HG02678 (cell line): Measurements from ENCODE around the gene S100G.

Source experiments
- ATAC-seq: cut with Tn5 transposase; IDR thresholded peaks from one replicate; pipeline ENCODE4 v1.9.1; 2021; ENCODE audit warnings: mild to moderate bottlenecking, moderate library complexity; ENCODE audit not compliant: unreplicated experiment

The S100G gene

DNA sequence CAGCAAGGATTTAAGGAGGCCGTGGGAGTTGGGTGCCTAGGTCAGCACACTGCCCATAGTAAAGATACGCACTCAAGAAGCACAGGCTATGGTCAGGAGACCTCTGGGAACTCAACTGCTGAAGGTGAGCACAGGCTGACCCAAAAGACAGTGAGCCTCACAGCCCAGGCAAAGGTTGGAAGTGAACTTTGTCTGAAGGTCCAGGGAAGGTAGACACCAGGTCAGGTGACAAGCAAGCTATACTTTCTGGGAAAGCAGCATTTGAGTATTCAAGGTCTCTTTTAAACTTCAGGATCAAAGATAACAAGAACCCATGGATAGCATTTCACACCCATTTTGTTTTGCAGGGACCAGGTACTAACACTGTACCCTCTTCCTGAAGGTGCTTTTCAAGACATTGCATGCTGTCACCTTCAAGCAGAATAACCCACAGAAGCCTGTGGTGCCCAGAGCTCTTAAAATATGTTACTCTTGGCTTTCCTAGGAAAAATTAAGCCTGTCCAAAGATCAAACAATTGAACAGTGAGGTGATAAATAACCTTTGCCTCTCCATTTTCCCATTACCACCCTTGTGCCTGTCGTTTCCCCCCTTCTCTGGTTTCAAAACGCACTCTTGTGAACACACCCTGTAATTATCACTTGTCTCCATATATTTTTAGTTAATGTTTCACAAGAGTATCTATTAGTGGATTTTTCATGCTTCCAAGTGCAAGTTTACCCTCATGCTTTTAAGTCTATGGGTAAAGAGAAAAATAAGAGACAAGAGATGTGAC, 3.4 kb upstream of the S100G start:
- ATAC-seq = no peak

DNA sequence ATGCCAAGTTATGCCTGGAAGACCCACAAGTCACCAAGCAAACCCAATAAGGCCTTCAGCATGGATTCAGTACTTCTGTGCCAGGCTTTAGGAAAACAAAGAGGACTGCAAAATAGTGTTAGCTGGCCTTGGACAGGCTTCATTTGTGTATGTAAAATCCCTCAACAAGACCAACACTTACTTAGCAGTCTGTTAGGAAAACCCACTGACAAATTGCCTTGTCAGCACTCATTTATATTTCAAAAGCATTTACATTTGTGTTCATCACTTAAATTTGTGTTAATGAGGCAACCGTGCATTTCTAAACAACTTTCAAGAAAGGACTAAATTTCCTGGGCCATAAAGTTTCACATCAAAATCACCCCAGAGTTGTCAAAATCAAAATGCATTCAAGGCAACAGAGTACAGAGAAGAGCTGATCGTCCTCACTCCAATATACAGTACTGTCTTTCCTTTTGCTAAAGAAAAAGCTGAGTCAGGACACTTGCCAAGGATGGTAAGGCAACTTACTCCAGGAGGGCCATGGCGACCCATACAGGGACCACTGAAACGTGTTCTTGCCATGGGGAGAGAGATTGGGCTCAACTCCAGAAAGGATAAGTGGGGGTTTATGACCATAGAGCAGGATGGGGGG, 1.6 kb downstream of the S100G start:
- no peak for ATAC-seq

DNA sequence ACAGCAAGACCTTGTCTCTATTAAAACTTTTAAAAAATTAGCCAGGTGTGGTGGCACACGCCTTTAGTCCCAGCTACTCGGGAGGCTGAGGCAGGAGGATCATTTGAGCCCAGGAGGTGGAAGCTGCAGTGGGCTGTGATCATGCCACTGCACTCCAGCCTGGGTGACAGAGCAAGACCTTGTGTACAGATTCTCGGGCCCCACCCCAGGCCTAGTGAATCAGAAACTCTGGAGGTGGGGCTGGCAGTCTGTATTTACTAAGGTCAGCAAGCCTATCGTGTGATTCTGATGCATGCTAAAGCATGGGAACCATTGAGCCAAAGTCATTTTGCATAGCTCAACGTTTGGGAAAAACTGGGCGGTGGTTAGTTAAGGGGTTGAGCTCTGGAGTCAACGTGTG, 3.5 kb downstream of the S100G start:
- ATAC-seq = no peak

DNA sequence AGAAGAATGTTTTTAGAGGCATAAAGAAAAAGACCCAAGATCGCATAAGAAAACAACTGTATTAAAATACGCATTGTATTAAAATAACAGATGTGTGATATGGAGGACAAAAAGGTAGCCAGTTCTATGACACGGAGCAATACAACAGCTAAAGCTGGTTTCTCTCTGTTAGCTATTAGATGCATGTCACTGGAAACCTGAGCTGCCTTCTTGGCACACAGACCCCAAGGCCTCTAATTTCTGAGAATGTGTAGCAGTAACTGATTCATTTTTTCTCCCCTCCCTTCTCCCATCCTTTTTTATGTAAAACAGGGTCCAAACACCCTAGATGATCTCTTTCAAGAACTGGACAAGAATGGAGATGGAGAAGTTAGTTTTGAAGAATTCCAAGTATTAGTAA, 4.1 kb downstream of the S100G start:
- no peak for ATAC-seq

DNA sequence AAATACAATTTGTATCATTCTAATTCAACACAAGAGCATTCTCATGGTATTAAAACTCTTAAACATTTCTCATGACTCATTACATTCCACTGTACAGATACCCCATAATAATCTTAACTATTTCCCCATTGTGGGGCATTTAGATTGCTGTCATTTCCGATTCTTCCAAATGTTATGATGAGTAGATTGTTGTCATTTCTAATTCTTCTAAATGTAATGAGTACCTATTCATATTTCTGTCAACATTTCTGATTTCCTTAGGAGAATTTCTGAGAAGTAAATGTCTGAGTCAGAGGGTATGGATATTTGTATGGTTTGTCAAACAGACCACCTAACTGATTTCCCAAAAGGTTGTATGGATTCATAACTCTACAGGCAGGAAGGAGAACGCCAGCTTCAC, 8.3 kb downstream of the S100G start:
- no peak for ATAC-seq

DNA sequence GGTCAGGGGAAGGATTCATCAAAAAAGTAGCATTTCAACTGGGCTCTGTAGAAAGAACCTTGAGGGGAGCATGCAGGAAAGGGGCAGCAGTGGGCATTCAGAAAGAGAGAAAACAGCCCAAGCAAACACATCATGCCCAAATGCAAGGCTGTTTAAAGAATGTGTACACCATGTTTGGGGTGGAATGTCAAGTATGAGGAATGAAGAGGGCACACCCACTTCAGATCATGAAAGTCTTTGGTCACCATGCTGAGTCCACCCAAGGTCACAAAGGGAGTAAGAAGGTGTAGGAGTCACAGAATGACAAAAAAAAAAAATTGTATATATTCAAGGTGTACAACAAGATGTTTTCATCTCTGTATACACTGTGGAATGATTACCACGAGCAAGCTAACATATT, 9.4 kb downstream of the S100G start:
- no peak for ATAC-seq

DNA sequence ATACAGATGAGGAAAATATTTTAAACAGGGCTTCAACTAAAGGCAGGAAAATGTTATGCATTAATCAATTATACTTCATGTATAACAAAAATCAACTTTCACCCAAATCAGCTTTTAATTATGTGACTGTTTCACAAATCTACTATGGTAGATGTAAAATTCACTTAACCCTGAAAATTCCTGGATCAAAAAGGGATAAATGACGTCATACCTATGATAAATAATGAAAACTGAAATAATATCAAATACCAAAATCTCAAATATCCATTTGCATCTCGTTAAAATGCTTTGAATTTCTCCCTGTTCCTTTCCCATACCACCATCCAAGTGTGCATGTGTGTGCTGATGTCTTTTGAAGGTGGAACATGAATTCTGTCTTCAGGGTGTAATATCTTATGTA, 11.5 kb downstream of the S100G start:
- no peak for ATAC-seq

DNA sequence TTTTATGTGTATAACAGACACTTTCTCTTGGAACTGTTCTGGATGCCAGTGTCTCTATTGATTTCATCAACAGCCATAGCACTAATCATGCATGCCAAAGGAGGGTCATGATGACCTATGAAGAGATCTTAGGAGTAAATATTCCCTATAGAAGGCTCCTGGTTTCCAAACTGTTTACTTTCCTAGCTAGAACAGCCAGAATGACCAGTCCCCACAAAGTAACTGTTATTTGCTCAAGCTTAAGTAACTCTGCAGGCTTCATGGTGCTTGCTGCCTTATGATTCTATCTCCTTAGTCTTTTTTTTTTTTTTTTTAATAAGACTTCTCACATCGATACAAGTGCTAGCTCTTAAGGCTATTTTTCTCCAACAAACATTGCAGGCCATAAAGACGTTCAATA, 12.4 kb downstream of the S100G start:
- ATAC-seq = no peak

DNA sequence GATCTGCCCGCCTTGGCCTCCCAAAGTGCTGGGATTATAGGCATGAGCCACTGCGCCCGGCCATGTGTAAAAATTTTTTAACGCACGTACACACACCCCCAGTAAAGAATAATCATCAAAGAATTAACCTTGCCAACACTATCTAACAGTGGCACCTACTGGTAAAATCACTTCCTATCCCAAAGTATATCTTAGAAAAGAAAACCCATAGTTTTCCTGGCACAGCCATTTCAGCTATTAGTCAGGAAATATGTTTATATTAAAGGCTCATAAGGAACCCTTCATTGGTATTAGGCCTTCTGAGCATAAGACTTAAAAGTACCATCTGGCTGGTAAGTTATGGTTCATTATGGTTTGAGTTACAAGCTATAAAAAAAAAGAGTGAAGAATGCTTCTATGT, 14.1 kb downstream of the S100G start:
- no peak for ATAC-seq

DNA sequence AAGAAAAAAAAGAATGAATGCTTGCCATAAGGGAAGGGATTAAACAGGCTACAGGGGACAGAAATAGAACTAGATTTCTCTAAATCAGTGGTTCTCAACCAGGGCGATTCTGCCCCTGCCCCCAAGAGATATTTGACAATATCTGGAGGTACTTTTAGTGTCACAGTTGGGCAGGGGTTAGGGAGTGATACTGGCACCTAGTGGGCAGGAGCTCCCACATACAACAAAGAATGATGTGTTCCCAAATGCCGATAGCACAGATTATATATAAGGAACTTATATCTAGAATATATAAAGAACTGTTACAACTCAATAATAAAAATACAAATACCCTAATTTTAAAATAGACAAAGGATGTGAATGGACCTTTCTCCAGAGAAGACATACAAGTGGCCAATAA, 14.7 kb downstream of the S100G start:
- ATAC-seq = no peak

DNA sequence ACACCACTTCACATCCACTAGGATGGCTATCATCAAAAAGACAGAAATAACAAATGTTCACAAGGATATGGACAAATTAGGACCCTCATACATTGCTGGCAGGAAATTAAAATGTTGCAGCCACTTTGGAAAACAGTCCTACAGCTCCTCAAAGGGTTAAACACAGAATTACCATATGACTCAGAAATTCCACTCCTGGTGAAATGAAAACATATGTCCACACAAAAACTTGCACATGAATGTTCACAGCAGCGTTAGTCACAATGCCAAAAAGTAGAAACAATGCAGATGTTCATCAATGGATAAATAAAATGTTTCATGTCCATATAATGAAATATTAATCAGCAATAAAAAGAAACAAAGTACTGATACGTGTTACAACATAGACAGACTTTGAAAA, 15.1 kb downstream of the S100G start:
- ATAC-seq = no peak

DNA sequence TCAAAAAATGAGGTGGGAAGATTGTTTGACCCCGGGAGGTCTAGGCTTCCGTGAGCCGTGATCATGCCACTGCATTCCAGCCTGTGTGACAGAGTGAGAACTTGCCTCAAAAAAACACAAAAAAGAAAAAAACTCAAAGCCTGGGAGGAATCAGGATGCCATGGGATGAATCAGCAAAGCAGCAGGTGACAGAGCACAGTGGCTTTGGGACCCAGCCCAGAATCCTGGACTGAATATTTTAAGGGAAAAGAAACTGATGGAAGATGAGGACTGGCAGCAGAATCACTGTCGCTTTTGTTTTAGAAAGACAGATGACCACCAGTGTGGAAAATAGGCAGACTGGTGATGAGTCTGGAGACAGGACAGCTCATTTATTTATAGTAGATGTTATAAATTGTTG, 16.6 kb downstream of the S100G start:
- ATAC-seq = no peak

DNA sequence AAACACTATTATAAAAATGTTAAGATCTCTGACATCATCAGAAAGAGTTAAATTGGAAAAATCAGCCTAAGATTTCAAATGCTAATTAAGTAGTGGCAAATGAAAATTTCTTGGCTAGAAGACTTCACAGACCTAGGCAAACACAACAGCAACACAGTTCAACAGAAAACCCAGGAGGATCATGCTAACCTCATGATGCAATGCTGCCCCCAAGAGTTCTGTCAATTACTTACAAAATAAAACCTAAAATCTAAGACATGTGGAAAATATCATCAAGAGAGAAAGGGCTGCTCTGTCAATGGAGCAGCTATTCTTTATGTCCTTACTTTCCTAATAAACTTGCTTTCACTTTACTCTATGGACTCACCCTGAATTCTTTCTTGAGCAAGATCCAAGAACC, 21.0 kb downstream of the S100G start:
- no peak for ATAC-seq

DNA sequence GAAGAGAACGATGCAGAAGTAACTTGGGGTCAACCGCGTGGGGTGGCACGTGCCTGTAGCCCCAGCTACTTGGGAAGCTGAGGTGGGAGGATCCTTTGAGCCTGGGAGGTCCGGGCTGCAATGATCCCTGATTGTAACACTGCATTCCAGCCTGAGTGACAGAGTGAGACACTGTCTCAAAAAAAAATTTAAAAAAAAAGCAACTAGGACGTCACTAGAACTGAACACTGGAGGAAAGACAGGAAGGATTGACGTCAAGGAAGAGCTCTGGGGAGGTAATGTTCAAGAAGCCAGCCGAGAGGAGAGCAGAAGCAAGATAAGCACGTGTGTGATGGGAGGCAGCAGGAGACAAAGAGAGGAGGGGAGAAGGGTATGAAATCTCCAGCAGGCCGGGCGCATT, 28.7 kb downstream of the S100G start:
- no peak for ATAC-seq

DNA sequence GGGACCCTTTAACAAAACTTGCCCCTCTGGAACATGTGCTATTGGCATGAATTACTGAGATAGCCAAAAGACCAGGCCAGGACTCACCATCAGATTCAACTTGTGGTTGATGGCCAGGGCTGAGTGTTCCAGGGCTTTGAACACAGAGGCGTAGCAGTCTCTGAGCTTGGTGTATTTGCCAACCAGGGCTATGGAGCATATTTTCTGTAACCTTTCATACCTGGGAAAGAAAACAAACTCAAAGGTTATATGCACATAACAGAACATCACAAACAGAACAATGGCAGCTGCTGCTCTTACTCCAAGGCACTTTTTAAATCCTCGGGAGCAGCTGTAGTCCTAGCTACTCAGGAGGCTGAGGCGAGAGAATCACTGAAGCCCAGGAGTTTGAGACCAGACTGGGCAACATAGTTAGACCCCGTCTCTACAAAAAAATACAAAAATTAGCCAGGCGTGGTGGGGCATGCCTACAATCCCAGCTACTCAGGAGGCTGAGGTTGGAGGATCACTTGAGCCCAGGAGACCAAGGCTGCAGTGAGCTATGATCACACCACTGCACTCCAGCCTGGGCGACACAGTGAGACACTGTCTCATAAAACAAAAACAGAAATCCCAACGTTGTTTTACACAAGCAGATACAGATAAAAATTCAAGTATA, 33.2 kb downstream of the S100G start:
- ATAC-seq = no peak

DNA sequence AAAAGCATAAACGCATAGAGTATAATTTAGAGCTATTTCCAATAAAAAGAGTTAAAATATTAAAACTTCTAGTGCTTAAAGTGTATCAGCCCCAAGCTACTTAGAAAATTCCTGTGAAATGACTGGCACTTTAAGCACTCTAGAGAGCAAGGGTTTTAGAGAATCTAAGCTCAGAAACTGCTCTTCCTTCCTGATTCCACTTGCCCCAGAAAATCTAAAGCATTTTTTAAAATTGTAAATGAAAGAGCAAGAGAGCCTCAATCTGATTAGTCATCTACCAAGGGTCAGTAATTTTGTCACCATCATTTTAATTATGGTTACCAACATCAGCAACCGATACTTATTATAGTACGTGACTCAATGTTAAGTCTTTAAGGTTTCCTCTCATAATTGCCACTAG, 37.6 kb downstream of the S100G start:
- ATAC-seq = no peak

DNA sequence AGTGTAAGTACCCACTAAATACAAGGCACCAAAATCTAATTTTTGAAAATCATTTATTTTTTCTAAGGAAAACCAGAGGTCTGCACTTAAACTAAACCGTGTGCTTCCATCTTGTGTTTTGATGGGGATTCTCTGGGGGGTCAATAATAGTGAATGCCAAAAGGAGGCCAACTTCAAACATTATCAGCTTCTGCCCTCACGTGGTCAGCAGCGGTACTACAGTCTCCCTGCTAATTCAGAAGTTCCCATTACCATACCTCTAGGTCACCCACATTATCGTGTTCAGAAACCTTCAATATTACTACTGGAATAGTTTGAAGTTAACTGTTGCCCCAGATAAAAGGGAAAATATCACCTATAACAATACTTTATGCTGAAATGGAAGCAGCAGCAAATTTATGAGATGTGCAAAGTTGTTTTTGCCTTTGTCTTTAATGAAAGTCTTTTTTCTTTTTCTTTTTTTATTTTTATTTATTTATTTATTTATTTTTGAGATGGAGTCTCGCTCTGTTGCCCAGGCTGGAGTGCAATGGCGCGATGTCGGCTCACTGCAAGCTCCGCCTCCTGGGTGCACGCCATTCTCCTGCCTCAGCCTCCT, 45.2 kb downstream of the S100G start:
- ATAC-seq = no peak

DNA sequence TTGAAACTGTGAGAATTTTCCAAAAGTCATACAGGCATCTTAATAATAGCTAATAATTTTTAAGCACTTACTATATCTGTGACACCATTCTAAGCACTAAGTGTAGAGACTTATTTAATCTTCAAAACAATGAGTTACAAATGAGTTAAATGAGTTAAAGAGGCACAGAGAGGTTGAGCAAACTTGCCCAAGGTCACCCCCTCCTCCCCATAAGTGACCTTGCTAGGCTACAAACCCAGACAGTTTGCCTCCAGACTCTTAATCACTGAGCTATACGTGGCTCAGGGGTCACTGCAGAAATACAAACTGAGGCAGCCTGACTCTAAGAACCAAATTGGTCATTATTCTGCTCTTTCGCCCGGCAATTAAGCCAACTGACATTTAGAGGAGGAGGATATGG, 47.0 kb downstream of the S100G start:
- ATAC-seq = no peak

DNA sequence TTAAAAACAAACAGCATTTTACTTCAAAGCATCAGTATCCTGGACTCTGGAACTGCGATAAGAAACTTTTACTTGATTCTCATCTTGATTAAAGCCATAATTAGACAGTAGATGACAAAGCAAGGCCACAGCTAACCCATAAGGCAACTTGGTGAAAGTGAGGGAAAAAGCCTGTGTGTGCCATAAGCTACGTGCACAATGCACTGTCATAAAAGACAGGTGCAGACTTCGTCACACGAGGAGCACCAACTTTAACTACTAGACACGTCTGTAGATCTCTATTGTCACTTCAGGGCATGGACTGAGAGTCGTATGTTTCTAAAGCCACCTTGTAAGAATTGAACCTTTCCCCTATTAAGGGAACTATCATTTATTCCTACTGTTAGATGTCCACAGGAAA, 49.4 kb downstream of the S100G start:
- ATAC-seq = no peak

DNA sequence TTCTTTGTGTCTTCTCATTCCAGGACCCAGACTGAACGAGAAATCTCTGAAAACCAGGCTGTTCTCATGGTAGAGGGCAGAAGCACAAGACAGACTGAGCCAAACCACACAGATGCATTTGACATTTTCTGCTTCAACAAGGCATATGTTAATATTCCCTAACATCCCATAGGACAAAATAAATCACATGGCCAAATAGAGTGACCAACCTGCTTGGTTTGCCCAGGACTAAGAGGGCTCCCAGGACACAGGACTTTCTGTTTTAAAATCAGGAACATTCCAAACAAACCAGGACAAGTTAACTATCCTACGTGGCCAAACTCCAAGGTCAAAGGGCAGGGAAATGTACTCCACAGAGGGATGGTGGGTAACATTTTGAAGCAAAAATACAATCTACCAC, 50.8 kb downstream of the S100G start:
- no peak for ATAC-seq

DNA sequence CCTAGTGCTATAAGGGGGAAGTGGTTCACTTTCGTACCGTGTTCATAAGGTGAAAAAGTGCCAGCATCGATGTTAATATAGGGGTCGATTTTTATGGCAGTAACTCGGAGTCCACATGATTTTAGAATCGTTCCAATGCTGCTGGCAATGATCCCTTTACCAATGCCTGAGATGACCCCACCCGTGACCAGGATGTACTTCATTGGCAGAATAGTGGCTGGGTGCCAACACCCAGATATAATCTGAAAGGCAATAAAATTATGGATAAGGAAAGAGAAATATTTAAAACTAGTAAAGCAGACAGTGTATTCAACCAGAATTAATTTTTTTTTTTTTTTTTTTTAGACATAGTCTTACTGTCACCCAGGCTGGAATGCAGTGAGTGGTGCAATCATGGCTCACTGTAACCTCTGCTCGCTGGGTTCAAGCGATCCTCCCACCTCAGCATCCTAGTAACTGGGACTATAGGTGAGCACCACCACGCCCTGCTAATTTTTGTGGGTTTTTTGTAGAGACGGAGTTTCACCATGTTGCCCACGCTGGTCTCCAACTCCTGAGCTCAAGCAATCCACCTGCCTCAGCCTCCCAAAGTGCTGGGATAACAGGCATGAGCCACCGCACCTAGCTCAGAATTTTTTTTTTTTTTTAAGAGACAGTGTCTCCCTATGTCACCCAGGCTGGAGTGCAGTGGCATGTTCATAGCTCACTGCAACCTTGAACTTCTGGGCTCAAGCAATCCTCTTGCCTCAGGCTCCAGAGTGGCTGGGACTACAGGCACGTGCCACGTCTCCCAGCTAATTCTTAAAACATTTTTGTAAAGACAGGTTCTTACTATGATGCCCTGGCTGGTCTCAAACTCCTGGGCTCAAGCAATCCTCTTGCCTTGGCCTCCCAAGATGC, 53.0 kb downstream of the S100G start:
- no peak for ATAC-seq
